ENCODE results near the gene TMEM184A. TPM values are rescaled to one million over a fixed set of nuclear protein-coding genes. Genes with fewer than 3 reads are reported as not detected.

The TMEM184A gene
- total and polyA plus RNA-seq, 2 of the 13 experiments (the other 11 are each of a cell fraction or from before 2014, with no cell fraction given) = 9.5 to 20.4 TPM

GRCh38 chr7:1503816-1504775 is 51.9 kb downstream of the TMEM184A start, which contains the start of gene INTS1 (continued):
- no peak for TF ChIP-seq KIAA2018 (CRISPR knock-in tag; IDR thresholded peaks at IDR 0.05; ENCODE audit: borderline replicate concordance)
- no peak for TF ChIP-seq CENPX (CRISPR knock-in tag; IDR thresholded peaks at IDR 0.05)
- peak; percentile 43; the same call in 1 of the 2 replicates for TF ChIP-seq ZBTB26 (CRISPR knock-in tag; IDR thresholded peaks at IDR 0.05; ENCODE audit: borderline replicate concordance)
- no peak for TF ChIP-seq ZNF446 (CRISPR knock-in tag; IDR thresholded peaks at IDR 0.05)
- no peak for TF ChIP-seq POLR2AphosphoS2 (IDR thresholded peaks at IDR 0.05; ENCODE audit: low read depth, low read length)
- no peak for TF ChIP-seq BRD4 (CRISPR knock-in tag; IDR thresholded peaks at IDR 0.05)
- TF ChIP-seq NR1H2 (CRISPR knock-in tag; IDR thresholded peaks at IDR 0.05; ENCODE audit: borderline replicate concordance, low read depth) = no peak
- TF ChIP-seq ZNF18 (CRISPR knock-in tag; IDR thresholded peaks at IDR 0.05; ENCODE audit: insufficient replicate concordance) = peak; percentile 23
- TF ChIP-seq ATF2 (CRISPR knock-in tag; IDR thresholded peaks at IDR 0.05) = 0 out of 2 replicates have a peak, but pooled peaks have one; percentile 49
- TF ChIP-seq ZNF205 (CRISPR knock-in tag; IDR thresholded peaks at IDR 0.05) = peak; percentile 62; the same call in 1 of the 2 replicates
- no peak for TF ChIP-seq ZBTB21 (CRISPR knock-in tag; IDR thresholded peaks at IDR 0.05)
- no peak for TF ChIP-seq MLX (CRISPR knock-in tag; IDR thresholded peaks at IDR 0.05)
- TF ChIP-seq REL (CRISPR knock-in tag; conservative IDR thresholded peaks at IDR 0.05) = no peak
- TF ChIP-seq ZNF598 (CRISPR knock-in tag; IDR thresholded peaks at IDR 0.05; ENCODE audit: borderline replicate concordance) = no peak
- peak; percentile 88 for TF ChIP-seq IRF2 (CRISPR knock-in tag; IDR thresholded peaks at IDR 0.05)

All from HepG2 (cell line).